WI38 (cell line): ENCODE measurements around the gene POU2AF1.

Experiments
- H3K4me3 ChIP-seq: 2 replicates; pipeline ENCODE4 v1.5.1; 2011; ENCODE audit warnings: low read depth, mild to moderate bottlenecking, control low read depth, low read length
- TF ChIP-seq, protein P1 (sequence below): IDR thresholded peaks from 2 replicates; pipeline ENCODE4 v1.5.1; 2012; ENCODE audit warnings: low read depth, mild to moderate bottlenecking, control low read depth, low read length

The POU2AF1 gene

DNA sequence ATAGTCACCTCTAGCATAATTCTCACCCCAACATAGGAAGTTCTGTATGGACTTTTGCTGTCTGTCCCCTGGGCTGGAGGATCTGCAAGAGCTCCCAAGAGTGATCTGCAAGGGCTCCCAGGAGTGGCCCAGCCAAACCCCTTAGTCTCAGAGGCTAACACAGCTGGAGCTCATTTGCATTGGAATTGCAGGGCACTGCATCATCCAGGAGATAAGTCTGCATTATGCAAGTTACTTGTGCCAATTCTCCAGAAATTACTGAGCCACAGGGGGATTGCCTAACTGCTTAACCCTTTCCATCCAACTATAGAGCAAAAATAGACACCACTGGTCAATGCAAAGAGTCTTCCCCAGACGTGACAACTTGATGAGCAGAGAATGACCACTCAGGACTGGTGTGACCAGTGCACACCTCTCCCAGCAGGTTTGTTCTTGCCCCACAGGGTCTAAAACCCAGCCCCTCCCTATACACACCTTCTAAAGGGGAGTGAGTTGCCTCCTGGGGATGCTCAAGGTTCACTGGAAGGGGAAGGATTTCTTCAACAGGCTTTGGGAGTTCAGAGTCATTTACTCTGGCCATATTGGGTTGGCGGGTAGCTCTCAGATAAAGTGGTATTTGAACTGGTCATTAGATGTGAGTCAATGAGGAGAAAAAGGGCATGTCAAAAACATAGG is 42.4 kb downstream of the POU2AF1 start:
- no peak overlapping the region for H3K4me3 ChIP-seq
- TF ChIP-seq, protein P1, sequence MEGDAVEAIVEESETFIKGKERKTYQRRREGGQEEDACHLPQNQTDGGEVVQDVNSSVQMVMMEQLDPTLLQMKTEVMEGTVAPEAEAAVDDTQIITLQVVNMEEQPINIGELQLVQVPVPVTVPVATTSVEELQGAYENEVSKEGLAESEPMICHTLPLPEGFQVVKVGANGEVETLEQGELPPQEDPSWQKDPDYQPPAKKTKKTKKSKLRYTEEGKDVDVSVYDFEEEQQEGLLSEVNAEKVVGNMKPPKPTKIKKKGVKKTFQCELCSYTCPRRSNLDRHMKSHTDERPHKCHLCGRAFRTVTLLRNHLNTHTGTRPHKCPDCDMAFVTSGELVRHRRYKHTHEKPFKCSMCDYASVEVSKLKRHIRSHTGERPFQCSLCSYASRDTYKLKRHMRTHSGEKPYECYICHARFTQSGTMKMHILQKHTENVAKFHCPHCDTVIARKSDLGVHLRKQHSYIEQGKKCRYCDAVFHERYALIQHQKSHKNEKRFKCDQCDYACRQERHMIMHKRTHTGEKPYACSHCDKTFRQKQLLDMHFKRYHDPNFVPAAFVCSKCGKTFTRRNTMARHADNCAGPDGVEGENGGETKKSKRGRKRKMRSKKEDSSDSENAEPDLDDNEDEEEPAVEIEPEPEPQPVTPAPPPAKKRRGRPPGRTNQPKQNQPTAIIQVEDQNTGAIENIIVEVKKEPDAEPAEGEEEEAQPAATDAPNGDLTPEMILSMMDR = no peak

DNA sequence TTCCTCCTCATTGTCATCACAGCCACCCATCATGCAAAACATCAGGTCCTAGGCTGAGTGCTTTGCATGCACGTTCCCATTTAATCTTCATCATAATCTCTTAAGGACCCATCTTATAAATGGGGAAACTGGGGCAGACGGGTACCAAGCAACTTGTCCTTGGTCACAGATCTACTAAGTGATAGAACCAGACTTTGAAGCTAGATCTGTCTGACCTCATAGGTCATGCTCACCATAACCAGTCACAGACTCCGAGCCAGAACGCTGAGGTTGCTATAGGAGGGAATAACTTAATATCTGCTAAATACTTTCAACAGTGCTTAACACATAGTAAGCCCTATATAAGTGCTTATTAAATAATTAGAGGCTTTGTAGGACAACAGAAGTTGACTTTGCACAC is 43.0 kb downstream of the POU2AF1 start:
- TF ChIP-seq, protein P1 = no peak
- no peak overlapping the region for H3K4me3 ChIP-seq

DNA sequence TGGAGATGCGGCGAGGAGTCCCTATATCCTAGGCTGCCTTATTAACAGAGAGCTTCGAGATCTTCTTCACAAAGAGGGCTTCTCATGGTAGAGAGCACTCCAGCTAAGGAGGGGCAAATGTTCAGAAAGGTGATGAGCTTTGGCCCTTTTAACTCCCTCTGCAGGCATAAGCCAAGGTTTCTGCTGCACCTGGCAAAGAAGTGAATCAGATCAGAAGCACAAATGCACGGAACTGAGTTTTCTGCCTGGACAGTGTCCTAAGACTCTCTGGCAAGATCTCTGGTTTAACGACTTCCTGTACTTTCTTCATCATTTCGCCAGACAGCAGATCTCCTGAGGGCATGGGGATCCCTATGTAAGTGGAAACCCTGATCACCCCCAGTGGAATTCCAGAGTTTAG is 43.5 kb downstream of the POU2AF1 start:
- TF ChIP-seq, protein P1 = no peak
- no peak overlapping the region for H3K4me3 ChIP-seq

DNA sequence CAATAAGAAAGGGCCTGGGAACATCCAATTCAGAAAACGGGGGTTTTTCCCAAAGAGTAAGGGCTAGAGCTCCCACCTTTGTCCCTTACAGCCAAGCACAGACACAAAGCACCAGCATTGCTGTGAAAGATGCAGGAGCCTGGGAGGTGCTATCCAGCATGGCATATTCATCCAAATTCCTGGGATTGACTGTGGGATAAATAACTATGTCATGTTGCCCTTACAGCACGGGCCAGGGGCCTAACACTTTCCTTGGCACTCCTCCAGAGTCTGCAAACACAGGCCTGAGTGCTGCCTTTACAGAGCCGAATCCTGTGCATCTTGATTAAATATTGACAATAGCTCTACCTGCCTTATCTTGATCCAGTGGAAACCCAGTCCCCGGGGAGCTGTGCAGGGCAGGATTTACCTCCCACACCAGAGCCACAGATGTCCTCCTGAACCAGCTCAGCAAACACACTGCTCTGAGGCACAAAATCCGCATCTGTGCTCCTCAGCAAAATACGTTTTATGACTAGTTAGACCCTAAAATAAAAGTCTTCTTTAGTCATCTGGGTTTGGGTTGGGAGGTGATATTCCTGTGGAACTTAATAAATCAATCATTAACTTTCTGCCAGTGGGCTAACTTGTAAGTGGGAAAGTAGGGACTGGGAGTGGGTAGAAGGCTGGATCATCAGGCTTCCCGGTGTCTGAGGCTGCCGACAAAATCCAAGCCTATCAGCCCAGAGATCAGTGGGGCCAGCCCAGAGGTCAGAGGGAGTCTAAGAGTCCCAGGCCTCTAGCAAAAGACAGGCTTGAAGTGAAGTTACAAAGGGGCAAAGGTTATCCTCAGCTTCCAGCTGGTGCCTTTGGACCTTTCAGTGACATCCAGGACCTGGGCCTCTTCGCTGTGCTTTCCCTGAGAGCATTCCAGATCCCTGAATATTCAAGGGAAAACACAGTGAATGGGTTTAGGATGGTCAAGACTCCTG is 44.3 kb downstream of the POU2AF1 start:
- TF ChIP-seq, protein P1 = no peak
- no peak overlapping the region for H3K4me3 ChIP-seq

DNA sequence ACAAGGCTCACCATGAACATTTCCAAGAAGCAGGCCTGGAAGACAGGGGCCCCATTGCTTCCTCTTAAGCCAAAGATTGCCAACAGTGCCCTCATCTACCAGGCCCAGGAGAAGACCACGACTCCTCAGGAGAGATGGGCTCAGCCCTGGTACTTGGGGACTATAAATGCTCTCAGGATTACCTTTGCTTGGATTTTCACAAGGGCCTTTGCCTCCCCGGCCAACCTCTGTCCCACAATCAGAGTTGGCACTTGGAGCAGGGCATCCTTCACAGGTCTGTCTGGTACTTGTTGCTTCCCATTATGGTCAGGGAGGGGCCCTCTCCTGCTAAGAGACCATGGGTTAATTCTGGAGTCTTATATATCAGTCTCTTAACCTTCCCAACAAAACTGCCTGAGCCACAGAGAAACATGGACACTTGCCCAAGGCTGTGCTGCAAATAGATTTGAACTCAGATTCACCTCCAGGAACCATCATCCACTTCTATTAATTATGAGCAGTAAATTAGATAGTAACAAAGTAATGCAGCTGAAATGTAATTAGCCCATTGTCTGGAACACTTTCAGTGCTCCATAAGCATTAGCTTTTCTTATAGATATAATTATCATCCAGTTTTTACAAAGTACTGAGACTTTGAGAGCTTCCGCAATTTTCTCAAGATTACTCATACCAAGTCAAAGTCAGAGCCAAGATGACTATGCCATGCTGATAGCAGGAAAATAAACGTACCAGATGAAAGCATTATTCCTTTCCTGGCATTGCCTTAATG is 47.2 kb downstream of the POU2AF1 start:
- no peak overlapping the region for H3K4me3 ChIP-seq
- TF ChIP-seq, protein P1 = no peak

DNA sequence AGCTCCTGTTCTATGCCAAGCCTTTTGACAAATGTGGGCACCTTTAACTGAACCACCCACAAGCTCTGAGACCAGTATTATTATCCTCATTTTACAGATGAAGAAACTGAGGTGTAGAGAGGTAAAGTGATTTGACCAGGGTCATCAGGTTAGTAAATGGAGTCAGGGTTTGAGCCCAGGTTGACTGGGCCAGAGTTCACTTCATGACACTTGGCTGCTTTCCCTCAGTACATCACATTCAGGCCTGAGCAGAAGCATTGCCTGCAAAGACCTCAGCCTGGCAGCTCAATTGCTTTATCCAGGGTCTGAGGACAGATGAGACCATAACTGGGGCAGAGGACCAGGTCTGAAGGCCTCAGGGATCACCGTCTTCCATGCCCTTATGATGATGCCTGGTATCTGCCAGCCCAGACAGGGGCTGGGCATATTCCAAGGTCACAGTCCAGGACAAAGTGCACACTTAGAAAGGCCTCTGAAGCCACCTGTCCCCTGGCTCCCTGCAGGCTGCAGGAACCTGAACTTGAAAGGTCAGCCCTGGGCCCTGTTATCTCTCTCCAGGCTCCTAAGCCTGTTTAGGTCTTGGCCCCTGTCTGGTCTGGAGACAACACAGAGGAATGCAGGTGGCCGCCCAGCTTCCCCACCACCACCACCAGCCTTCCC is 48.7 kb downstream of the POU2AF1 start:
- no peak overlapping the region for H3K4me3 ChIP-seq
- TF ChIP-seq, protein P1 = no peak
